Lower leg skin (tissue), 4 donors: ENCODE results near the gene ZNG1B. TPM values are rescaled to one million over a fixed set of nuclear protein-coding genes. Genes with fewer than 3 reads are reported as not detected.
A peak's percentile ranks its signal among the peaks of the same experiment; 100 is the strongest.
"Not testable (repeated sequence)": the region's sequence is repeated elsewhere in the genome, so short reads cannot be mapped to it uniquely, and the experiment has no call there.

Source experiments
- DNase-seq, 2 donors: peaks; one replicate each; pipeline ENCODE4 v3.0.0-alpha.2; 2019; ENCODE audit warnings: low spot score in 2 of 2
- H3K4me3 ChIP-seq: fragments of 200-600 bp; sonication (generic); 2 replicates; pipeline ENCODE4 v1.5.1; 2017; ENCODE audit warnings: mild to moderate bottlenecking, low read depth; ENCODE audit not compliant: poor library complexity, severe bottlenecking
- WGBS, 2 donors: methylation state at CpG; one replicate each; pipeline ENCODE4 v1.1.5; 2018; 5-methylcytosine and 5-hydroxymethylcytosine counted together
- intact Hi-C: fragments of 100-400 bp; cut with DNase I; formaldehyde crosslinking; loops from one replicate; pipeline ENCODE4 v1.15.0; 2023; ENCODE audit warnings: low total_unique reads
- total RNA-seq, 4 donors: library from RNA; depleted of rRNA; stranded (reverse); fragments of >200 nt; gene quantifications; one replicate each; pipeline ENCODE4 v1.1.0, GENCODE V29; 2016

The ZNG1B gene
- total RNA-seq, 4 donors from 2014 or later = 18.6 to 30.8 (median 24.1) TPM

DNA sequence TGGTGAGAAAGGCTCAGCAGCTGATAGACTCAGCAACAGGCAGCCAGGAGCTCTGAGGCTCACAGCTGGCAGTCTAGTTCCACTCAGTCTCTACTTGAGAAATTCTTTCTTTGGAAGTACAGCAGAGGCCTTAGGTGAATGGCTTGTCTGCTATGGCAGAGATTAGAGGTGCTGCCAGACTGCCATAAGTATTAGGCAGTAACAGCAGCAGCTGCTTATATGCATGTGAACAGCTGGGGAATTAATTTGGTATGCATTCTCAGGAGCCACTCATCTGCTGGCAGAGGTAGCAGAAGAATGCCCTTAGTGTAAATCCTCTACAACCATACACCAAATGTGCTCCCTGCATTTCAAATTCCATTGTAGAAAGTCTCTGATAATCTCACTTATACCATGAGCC is 28.3 kb downstream of the ZNG1B start:
- H3K4me3 ChIP-seq, intact Hi-C loops, DNase-seq: not testable (repeated sequence)

DNA sequence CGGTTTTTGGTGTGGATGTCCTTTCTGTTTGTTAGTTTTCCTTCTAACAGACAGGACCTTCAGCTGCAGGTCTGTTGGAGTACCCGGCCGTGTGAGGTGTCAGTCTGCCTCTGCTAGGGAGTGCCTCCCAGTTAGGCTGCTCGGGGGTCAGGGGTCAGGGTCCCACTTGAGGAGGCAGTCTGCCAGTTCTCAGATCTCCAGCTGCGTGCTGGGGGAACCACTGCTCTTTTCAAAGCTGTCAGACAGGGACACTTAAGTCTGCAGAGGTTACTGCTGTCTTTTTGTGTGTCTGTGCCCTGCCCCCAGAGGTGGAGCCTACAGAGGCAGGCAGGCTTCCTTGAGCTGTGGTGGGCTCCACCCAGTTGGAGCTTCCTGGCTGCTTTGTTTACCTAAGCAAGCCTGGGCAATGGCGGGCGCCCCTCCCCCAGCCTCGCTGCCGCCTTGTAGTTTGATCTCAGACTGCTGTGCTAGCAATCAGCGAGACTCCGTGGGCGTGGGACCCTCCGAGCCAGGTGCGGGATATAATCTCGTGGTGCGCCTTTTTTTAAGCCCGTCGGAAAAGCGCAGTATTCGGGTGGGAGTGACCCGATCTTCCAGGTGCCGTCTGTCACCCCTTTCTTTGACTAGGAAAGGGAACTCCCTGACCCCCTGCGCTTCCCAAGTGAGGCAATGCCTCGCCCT is 39.3 kb downstream of the ZNG1B start:
- WGBS, 2 donors = 94 to 97% methylated on average over 17 to 24 of the region's 24 CpGs
- DNase-seq, H3K4me3 ChIP-seq, intact Hi-C loops: not testable (repeated sequence)

- intact Hi-C loops, H3K4me3 ChIP-seq: not testable (repeated sequence)
- peak in 1 of 2 donors; percentile 65 for DNase-seq
- 94% methylated on average over 13 of the region's 13 CpGs; no CpG with 5 or more reads in 1 of the 2 donors for WGBS, 2 donors
These were observed 59.0 kb downstream of the ZNG1B start for GRCh38 chr2:113496527-113496926.

- WGBS, 2 donors = 72% methylated on average over 4 of the region's 4 CpGs; no CpG with 5 or more reads in 1 of the 2 donors
- H3K4me3 ChIP-seq, DNase-seq, intact Hi-C loops: not testable (repeated sequence)
These were observed 60.9 kb downstream of the ZNG1B start, which contains the start of gene FOXD4L1 for GRCh38 chr2:113498365-113498764. Gene FOXD4L1, plus strand, starts transcription at chr2:113498665. Its CDS starts 592 bp downstream, at chr2:113499257.

DNA sequence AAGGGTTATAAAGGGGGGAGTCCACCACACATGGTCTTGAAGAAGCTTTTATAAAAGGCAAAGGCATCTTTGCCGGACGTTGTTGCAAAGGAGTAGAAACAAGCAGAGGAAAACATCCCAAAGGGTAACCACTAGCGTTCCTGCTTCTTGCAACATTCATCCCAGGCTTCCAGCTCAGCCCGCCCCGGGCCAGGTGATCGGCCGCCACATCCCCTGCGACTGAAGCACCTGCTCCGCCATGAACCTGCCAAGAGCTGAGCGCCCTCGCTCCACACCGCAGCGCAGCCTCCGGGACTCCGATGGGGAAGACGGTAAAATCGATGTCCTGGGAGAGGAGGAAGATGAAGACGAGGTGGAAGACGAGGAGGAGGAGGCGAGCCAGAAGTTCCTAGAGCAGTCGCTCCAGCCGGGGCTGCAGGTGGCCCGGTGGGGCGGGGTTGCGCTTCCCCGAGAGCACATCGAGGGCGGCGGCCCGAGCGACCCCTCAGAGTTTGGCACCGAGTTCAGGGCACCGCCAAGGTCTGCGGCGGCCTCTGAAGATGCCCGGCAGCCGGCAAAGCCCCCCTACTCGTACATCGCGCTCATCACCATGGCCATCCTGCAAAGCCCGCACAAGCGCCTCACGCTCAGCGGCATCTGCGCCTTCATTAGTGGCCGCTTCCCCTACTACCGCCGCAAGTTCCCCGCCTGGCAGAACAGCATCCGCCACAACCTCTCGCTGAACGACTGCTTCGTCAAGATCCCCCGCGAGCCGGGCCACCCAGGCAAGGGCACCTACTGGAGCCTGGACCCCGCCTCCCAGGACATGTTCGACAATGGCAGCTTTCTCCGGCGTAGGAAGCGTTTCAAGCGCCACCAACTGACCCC is 61.8 kb downstream of the ZNG1B start:
- intact Hi-C loops, H3K4me3 ChIP-seq: not testable (repeated sequence)
- WGBS, 2 donors = 10 to 27% methylated on average over 5 to 22 of the region's 62 CpGs
- peak in 1 of 2 donors; percentile 73 for DNase-seq

DNA sequence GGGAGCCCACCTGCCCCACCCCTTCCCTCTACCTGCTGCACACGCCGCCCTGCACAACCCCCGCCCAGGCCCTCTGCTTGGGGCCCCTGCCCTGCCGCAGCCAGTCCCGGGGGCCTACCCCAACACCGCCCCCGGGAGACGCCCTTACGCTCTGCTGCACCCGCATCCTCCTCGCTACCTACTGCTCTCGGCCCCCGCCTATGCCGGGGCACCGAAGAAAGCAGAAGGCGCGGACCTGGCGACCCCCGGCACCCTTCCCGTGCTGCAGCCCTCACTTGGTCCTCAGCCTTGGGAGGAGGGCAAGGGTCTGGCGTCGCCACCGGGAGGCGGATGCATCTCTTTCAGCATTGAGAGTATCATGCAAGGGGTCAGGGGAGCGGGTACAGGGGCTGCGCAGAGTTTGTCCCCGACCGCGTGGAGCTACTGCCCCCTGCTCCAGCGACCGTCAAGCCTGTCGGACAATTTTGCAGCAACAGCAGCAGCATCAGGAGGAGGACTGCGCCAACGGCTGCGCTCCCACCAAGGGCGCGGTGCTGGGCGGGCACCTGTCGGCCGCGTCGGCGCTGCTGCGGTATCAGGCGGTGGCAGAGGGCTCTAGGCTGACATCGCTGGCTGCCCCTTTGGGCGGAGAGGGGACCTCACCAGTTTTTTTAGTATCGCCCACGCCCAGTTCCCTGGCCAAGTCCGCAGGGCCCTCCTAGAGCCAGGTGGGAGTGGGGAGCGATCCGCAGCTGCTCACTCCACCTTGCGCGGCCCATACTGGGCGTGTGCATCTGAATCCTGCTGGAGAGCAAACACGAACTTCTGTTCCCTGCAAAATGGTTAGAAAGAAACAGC is 62.6 kb downstream of the ZNG1B start:
- WGBS, 2 donors = 3% methylated on average over 21 of the region's 56 CpGs; no CpG with 5 or more reads in 1 of the 2 donors

DNA sequence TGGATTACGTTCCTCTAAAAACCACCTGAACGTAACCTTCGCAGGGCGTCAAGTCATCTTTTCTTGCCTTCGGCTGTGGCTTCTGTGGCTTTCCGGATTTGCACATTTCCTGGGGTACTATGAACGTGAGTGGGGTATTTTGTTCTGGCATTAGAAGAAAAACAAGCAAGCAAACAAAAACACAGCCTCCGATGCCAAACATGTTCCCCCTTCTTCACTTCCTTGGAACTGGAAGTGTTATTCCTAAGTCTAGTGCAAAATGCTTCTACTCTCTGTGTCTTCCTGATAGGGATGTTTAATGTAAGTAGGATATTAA is 63.2 kb downstream of the ZNG1B start:
- H3K4me3 ChIP-seq, intact Hi-C loops: not testable (repeated sequence)
- 10% methylated on average over 8 of the region's 8 CpGs; no CpG with 5 or more reads in 1 of the 2 donors for WGBS, 2 donors
- peak in 1 of 2 donors; percentile 54 for DNase-seq

More for the DNA sequence above, 62.6 kb downstream of the ZNG1B start:
- intact Hi-C loops, H3K4me3 ChIP-seq: not testable (repeated sequence)
- DNase-seq = peak in 1 of 2 donors; percentile 39

DNA sequence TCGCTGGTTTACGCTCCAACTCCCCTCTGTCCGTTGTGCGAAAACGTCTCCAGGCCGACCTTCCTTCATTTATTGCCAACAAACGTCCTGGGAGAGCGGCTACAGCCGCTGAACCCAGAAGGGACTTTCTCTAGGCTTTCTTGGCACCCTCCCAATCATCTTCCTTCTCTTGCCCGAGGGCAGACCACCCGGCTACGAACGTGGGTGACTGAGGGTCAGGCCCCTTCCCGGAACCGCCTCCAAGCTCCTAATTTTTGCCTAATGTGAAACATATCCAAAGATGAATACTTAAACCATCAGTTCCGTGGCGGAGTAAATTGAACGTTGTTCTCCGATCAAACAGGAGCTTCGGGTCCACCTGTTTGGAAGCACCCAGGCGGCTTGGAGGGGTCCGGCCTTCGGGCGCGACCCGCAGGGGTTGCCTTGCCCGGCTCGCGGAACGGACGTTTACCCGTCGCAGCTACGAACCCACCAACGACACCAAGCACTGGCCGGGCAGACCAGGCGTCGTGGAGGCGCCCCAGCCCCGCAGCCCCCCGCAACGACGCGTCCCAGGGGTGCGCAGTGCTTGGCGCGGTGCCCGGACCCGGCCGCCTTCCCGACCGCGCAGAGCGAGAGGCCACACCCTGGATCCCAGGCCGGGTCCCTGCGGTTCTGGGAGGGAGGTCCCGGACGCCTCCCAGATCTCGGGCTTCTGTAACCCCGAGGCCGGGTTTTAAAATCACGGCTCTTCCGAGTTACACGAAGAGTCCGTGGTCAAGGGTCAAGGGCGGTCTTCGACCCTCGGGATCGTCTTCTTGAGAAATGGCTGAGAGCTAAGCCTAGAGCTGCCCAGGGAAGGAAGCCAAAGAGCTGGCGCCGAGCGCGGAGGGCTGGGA is 65.0 kb downstream of the ZNG1B start:
- 7% methylated on average over 27 of the region's 73 CpGs; no CpG with 5 or more reads in 1 of the 2 donors for WGBS, 2 donors
- peak overlapping the region; percentile 34 for H3K4me3 ChIP-seq
- DNase-seq, intact Hi-C loops: not testable (repeated sequence)

GRCh38 chr2:113503094-113504042 is 65.9 kb downstream of the ZNG1B start:
- WGBS, 2 donors = 1% methylated on average over 48 of the region's 116 CpGs; no CpG with 5 or more reads in 1 of the 2 donors
- peak in 1 of 2 donors; percentile 87 for DNase-seq
- H3K4me3 ChIP-seq = peak overlapping the region; percentile 34
- intact Hi-C loops = not testable (repeated sequence)

DNA sequence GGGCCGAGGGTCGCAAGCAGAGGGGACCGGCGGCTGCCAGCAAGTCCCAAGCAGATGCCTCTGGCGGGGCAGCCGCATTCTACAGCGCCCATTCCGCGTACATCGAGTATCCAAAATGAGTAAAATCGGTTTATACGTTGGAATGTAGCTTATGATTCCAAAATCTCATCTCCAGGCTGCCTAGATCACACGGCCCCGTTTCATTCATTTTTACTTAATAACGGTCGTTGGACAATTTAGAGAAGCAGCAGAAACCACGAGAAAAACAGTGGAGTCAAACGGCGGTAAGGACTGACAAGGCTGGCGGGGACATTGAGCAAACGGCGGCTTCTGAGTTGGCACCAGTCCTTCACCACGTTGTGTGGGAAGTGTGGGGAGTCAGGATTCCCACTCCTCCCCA is 66.6 kb downstream of the ZNG1B start:
- H3K4me3 ChIP-seq, DNase-seq, intact Hi-C loops: not testable (repeated sequence)
- WGBS, 2 donors = 6 to 15% methylated on average over 7 to 22 of the region's 23 CpGs

- 20 to 26% methylated on average over 8 to 13 of the region's 14 CpGs for WGBS, 2 donors
- DNase-seq, intact Hi-C loops, H3K4me3 ChIP-seq: not testable (repeated sequence)
These were observed 70.1 kb downstream of the ZNG1B start for GRCh38 chr2:113507394-113508140.

- H3K4me3 ChIP-seq, intact Hi-C loops, DNase-seq: not testable (repeated sequence)
- 31 to 49% methylated on average over 11 of the region's 11 CpGs for WGBS, 2 donors
These were observed 70.7 kb downstream of the ZNG1B start for GRCh38 chr2:113508187-113508586.
